ENCODE measurements around the gene GPR143.

DNA sequence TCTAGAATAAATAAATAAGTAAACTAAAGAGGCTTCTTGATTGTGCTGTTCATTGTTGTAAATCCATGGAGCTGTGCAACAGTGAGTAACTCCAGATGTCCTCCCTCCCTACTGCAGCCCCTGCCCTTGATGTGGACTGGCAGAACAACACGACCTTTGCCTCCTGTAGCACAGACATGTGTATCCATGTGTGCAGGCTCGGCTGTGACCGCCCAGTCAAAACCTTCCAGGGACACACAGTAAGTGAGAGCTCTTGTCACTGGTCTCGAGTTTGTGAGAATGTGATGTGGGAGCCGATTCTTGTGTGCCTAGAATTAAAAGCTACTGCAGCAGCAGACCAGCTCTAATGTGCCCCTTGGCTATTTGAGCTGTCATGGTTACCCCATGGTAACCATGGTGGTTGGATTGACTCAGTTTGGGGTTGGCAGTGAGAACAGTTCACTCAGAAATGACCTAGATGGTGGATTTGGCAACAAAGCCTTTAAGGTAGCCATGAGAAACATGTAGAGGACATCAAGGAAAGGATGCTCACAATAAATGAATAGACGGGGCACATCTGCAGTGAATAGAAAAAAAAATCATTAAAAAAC, 60.7 kb downstream of the GPR143 start:
- TF ChIP-seq, protein P1, sequence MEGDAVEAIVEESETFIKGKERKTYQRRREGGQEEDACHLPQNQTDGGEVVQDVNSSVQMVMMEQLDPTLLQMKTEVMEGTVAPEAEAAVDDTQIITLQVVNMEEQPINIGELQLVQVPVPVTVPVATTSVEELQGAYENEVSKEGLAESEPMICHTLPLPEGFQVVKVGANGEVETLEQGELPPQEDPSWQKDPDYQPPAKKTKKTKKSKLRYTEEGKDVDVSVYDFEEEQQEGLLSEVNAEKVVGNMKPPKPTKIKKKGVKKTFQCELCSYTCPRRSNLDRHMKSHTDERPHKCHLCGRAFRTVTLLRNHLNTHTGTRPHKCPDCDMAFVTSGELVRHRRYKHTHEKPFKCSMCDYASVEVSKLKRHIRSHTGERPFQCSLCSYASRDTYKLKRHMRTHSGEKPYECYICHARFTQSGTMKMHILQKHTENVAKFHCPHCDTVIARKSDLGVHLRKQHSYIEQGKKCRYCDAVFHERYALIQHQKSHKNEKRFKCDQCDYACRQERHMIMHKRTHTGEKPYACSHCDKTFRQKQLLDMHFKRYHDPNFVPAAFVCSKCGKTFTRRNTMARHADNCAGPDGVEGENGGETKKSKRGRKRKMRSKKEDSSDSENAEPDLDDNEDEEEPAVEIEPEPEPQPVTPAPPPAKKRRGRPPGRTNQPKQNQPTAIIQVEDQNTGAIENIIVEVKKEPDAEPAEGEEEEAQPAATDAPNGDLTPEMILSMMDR (IDR thresholded peaks at IDR 0.05; ENCODE audit: low read depth, low read length, missing input control), result no peak
- TF ChIP-seq EGR1 (IDR thresholded peaks at IDR 0.05; ENCODE audit: low read depth in 2 of 2) (no peak), TAF1 (conservative IDR thresholded peaks at IDR 0.05) (no peak), SP1 (IDR thresholded peaks at IDR 0.05) (no peak), YY1 (IDR thresholded peaks at IDR 0.05) (no peak), RXRA (IDR thresholded peaks at IDR 0.05) (no peak), GABPA (IDR thresholded peaks at IDR 0.05 in 1 of 2, conservative IDR thresholded peaks at IDR 0.05 in 1 of 2) (no peak), RAD21 (IDR thresholded peaks at IDR 0.05) (no peak)
- TF ChIP-seq, protein P2, sequence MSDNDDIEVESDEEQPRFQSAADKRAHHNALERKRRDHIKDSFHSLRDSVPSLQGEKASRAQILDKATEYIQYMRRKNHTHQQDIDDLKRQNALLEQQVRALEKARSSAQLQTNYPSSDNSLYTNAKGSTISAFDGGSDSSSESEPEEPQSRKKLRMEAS (IDR thresholded peaks at IDR 0.05), result no peak
- TF ChIP-seq, protein P3, sequence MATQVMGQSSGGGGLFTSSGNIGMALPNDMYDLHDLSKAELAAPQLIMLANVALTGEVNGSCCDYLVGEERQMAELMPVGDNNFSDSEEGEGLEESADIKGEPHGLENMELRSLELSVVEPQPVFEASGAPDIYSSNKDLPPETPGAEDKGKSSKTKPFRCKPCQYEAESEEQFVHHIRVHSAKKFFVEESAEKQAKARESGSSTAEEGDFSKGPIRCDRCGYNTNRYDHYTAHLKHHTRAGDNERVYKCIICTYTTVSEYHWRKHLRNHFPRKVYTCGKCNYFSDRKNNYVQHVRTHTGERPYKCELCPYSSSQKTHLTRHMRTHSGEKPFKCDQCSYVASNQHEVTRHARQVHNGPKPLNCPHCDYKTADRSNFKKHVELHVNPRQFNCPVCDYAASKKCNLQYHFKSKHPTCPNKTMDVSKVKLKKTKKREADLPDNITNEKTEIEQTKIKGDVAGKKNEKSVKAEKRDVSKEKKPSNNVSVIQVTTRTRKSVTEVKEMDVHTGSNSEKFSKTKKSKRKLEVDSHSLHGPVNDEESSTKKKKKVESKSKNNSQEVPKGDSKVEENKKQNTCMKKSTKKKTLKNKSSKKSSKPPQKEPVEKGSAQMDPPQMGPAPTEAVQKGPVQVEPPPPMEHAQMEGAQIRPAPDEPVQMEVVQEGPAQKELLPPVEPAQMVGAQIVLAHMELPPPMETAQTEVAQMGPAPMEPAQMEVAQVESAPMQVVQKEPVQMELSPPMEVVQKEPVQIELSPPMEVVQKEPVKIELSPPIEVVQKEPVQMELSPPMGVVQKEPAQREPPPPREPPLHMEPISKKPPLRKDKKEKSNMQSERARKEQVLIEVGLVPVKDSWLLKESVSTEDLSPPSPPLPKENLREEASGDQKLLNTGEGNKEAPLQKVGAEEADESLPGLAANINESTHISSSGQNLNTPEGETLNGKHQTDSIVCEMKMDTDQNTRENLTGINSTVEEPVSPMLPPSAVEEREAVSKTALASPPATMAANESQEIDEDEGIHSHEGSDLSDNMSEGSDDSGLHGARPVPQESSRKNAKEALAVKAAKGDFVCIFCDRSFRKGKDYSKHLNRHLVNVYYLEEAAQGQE (IDR thresholded peaks at IDR 0.05), result no peak
